B cell (primary cell): ENCODE measurements around the gene TPK1. TPM values are rescaled to one million over a fixed set of nuclear protein-coding genes. Genes with fewer than 3 reads are reported as not detected.

Source experiments
- ATAC-seq: fragments of 200-7000 bp; cut with Tn5 transposase; one replicate; pipeline ENCODE4 v1.10.0; 2021; ENCODE audit warnings: low read depth, mild to moderate bottlenecking, moderate number of reproducible peaks, moderate library complexity
- CTCF ChIA-PET: fragments of 350-600 bp; sonication (Branson Sonifier 250); formaldehyde crosslinking; loops from one replicate; lab custom pipeline; 2021; ENCODE audit warnings: antibody characterized with exemption, inconsistent platforms; lab: Charles Lee
- POLR2A ChIA-PET: fragments of 350-600 bp; sonication (Branson Sonifier 250); formaldehyde crosslinking; loops from one replicate; lab custom pipeline; 2021; ENCODE audit warnings: antibody characterized with exemption; lab: Charles Lee
- DNase-seq: peaks from one replicate; pipeline ENCODE4 v3.0.0; 2013
- H2AFZ ChIP-seq: 2 replicates; pipeline ENCODE4 v1.6.1; 2012; ENCODE audit warnings: mild to moderate bottlenecking, low read depth, low read length; ENCODE audit not compliant: insufficient read depth, poor library complexity, severe bottlenecking
- H3K27ac ChIP-seq, 2 donors: 1 replicate in 1 of 2; 2 replicates in 1 of 2; pipeline ENCODE4 v1.5.1; 2012 to 2013; ENCODE audit warnings: low read length in 2 of 2, mild to moderate bottlenecking in 2 of 2, moderate library complexity in 1 of 2
- H3K27me3 ChIP-seq, 4 experiments: fragments of 200-600 bp in 1 of 4; sonication (generic) in 1 of 4; replicated peaks in 1 of 4; 1 replicate in 2 of 4; 2 replicates in 2 of 4; pipeline versions ENCODE4 v1.6.1 to v1.7.0; 2013 to 2016; ENCODE audit warnings: low read length in 3 of 4, mild to moderate bottlenecking in 2 of 4, mixed read lengths in 1 of 4, moderate library complexity in 1 of 4; ENCODE audit not compliant: insufficient read depth in 4 of 4, control insufficient read depth in 3 of 4; ENCODE audit errors: control extremely low read depth in 1 of 4
- H3K36me3 ChIP-seq, 2 experiments: replicated peaks in 1 of 2; 1 replicate in 1 of 2; 2 replicates in 1 of 2; pipeline versions ENCODE4 v1.6.1 to v1.7.1; 2013; ENCODE audit warnings: low read length in 1 of 2; ENCODE audit not compliant: insufficient read depth in 2 of 2, control insufficient read depth in 1 of 2; ENCODE audit errors: control extremely low read depth in 1 of 2, extremely low read depth in 1 of 2
- H3K4me1 ChIP-seq, 2 donors: fragments of 200-600 bp in 1 of 2; sonication (generic) in 1 of 2; 1 replicate in 1 of 2; 2 replicates in 1 of 2; pipeline versions ENCODE4 v1.5.1 to v1.6.1; 2013 to 2017; ENCODE audit warnings: low read length in 2 of 2; ENCODE audit not compliant: control insufficient read depth in 2 of 2, insufficient read depth in 2 of 2
- H3K4me2 ChIP-seq: replicated peaks from 2 replicates; pipeline ENCODE3; 2012; ENCODE audit warnings: mild to moderate bottlenecking, low read depth, low read length; ENCODE audit not compliant: poor library complexity, severe bottlenecking
- H3K4me3 ChIP-seq, 5 experiments: fragments of 200-600 bp in 1 of 5; sonication (generic) in 1 of 5; 1 replicate in 3 of 5; 2 replicates in 2 of 5; pipeline versions ENCODE4 v1.5.1 to v1.7.0; 2011 to 2016; ENCODE audit warnings: low read length in 4 of 5, mild to moderate bottlenecking in 4 of 5, low read depth in 2 of 5, control low read depth in 1 of 5, moderate library complexity in 1 of 5; ENCODE audit not compliant: insufficient read depth in 1 of 5; ENCODE audit errors: control extremely low read depth in 1 of 5, extremely low read depth in 1 of 5
- H3K79me2 ChIP-seq: fragments of 200-600 bp; sonication (generic); one replicate; pipeline ENCODE4 v1.6.0; 2016; ENCODE audit warnings: low read length; ENCODE audit not compliant: control insufficient read depth, insufficient read depth
- H3K9ac ChIP-seq: fragments of 200-600 bp; sonication (generic); 2 replicates; pipeline ENCODE4 v1.6.1; 2017; ENCODE audit warnings: mild to moderate bottlenecking, low read length, moderate library complexity
- H3K9me3 ChIP-seq, 3 donors: one replicate each; pipeline versions ENCODE4 v1.6.1 to v1.7.1; 2013; ENCODE audit warnings: low read length in 2 of 3; ENCODE audit not compliant: control insufficient read depth in 2 of 3, insufficient read depth in 1 of 3; ENCODE audit errors: control extremely low read depth in 1 of 3
- H4K20me1 ChIP-seq: 2 replicates; pipeline ENCODE4 v1.6.0; 2012; ENCODE audit warnings: mild to moderate bottlenecking, low read length; ENCODE audit not compliant: insufficient read depth, control insufficient read depth, poor library complexity, severe bottlenecking
- H3K27ac Mint-ChIP-seq: one replicate; pipeline ENCODE4 v1.8.0; 2021; ENCODE audit warnings: mixed read lengths
- H3K27me3 Mint-ChIP-seq: one replicate; pipeline ENCODE4 v1.8.0; 2021; ENCODE audit warnings: mixed read lengths
- H3K4me1 Mint-ChIP-seq: one replicate; pipeline ENCODE4 v1.8.0; 2021; ENCODE audit warnings: mixed read lengths
- H3K4me3 Mint-ChIP-seq: one replicate; pipeline ENCODE4 v1.8.0; 2021; ENCODE audit warnings: mixed read lengths
- H3K9me3 Mint-ChIP-seq: one replicate; pipeline ENCODE4 v1.8.0; 2022; ENCODE audit warnings: mixed read lengths; ENCODE audit not compliant: insufficient read depth
- EZH2 ChIP-seq: IDR thresholded peaks from 2 replicates; pipeline ENCODE4 v1.6.1; 2012; ENCODE audit warnings: borderline replicate concordance, low read depth, mild to moderate bottlenecking, moderate library complexity, low read length; ENCODE audit not compliant: insufficient read depth, poor library complexity, severe bottlenecking
- WGBS: methylation state at CpG from one replicate; pipeline ENCODE4 v1.1.5; 2013; ENCODE audit warnings: missing lambda C conversion rate; ENCODE audit not compliant: insufficient coverage; 5-methylcytosine and 5-hydroxymethylcytosine counted together
- intact Hi-C: fragments of 100-400 bp; cut with micrococcal nuclease; formaldehyde crosslinking; loops from one replicate; pipeline ENCODE4 v1.10.0; 2022
- polyA plus RNA-seq: library from polyadenylated mRNA; depleted of rRNA; stranded (reverse); fragments of >200 nt; gene quantifications from 2 replicates; pipeline ENCODE4 v1.2.3, GENCODE V29; 2012
- total RNA-seq, 2 donors: library from RNA; stranded (reverse); fragments of 120-200 nt in 1 of 2; gene quantifications; 1 replicate in 1 of 2; 2 replicates in 1 of 2; pipeline versions ENCODE4 v1.2.3 to v1.2.4, GENCODE V29; 2013 to 2022
- TF ChIP-seq, protein P1 (sequence below): fragments of 200-600 bp; IDR thresholded peaks from one replicate; pipeline ENCODE4 v1.8.0; 2022; ENCODE audit warnings: antibody characterized with exemption, mild to moderate bottlenecking

Gene TPK1
- total and polyA plus RNA-seq, 2 donors (not counting 1 experiment from before 2014, with no cell fraction given), result 13.7 to 26.4 TPM

DNA sequence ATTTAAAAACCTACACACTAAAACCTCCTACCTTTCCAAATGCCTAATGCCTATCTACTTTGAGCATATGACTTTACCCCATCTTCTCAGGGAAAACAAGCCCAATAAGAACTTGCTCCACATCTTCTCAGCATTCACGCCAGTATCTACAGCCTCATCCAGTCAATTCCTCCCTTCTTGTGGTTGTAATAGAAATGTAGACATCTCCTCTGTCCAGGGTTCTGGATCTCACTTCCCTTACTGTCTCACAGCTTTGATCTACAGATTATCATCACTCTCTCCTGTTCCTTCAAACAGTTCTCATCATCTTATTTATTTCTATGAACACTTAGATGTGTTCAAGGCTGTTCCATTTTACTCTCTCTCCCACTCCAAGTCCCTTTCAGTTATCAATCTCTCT, 361.9 kb downstream of the TPK1 start:
- H3K4me3 Mint-ChIP-seq, result no peak overlapping the region
- Histone ChIP-seq H3K4me2 (no peak overlapping the region), H2AFZ (no peak overlapping the region), H3K9ac (no peak overlapping the region), H3K4me1 (peaks cover 14 to 18% of the 10 kb centered on the region in 2 donors), H3K9me3 (no peaks in the 10 kb centered on the region), H3K4me3 (no peak overlapping the region), H3K27me3 (no peaks in the 10 kb centered on the region), H3K36me3 (no peaks in the 10 kb centered on the region), H3K79me2 (no peaks in the 10 kb centered on the region), H4K20me1 (no peaks in the 10 kb centered on the region), H3K27ac (no peak overlapping the region)
- WGBS, result no CpG with 5 or more reads among the region's 1 CpG
- ChIA-PET POLR2A (no interaction called here), CTCF (no interaction called here)
- DNase-seq, result no peak
- ATAC-seq, result no peak
- peaks cover 31% of the 10 kb centered on the region for H3K4me1 Mint-ChIP-seq
- TF ChIP-seq, protein P1, sequence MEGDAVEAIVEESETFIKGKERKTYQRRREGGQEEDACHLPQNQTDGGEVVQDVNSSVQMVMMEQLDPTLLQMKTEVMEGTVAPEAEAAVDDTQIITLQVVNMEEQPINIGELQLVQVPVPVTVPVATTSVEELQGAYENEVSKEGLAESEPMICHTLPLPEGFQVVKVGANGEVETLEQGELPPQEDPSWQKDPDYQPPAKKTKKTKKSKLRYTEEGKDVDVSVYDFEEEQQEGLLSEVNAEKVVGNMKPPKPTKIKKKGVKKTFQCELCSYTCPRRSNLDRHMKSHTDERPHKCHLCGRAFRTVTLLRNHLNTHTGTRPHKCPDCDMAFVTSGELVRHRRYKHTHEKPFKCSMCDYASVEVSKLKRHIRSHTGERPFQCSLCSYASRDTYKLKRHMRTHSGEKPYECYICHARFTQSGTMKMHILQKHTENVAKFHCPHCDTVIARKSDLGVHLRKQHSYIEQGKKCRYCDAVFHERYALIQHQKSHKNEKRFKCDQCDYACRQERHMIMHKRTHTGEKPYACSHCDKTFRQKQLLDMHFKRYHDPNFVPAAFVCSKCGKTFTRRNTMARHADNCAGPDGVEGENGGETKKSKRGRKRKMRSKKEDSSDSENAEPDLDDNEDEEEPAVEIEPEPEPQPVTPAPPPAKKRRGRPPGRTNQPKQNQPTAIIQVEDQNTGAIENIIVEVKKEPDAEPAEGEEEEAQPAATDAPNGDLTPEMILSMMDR, result no peak
- no peak for TF ChIP-seq EZH2
- no peaks in the 10 kb centered on the region for H3K9me3 Mint-ChIP-seq
- H3K27me3 Mint-ChIP-seq, result no peaks in the 10 kb centered on the region
- intact Hi-C loops, result no loop called here
- no peak overlapping the region for H3K27ac Mint-ChIP-seq

DNA sequence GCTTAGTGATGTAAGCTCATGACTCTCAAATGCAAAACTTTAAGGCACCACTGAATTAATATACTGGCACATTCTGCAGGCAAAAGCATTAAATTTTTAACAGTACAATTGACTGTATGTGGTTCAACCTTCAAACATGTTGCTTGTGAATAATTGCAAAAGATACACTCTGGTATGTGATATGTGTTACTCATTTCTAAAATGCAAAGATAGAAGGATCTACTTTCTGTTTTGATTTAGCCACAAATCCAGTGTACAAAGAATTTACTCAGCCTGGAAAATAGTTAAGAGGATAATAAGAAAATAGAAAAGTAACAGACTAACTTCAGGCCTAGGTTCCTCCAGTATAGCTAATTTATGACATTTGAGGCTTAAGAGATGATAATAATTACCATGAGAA, 365.8 kb downstream of the TPK1 start:
- Histone ChIP-seq H3K79me2 (no peaks in the 10 kb centered on the region), H3K27me3 (no peaks in the 10 kb centered on the region), H2AFZ (no peak overlapping the region), H3K4me3 (no peak overlapping the region), H3K4me2 (no peak overlapping the region), H3K9ac (no peak overlapping the region), H3K27ac (no peak overlapping the region), H4K20me1 (no peaks in the 10 kb centered on the region), H3K36me3 (no peaks in the 10 kb centered on the region), H3K4me1 (peaks cover 9 to 11% of the 10 kb centered on the region in 2 donors), H3K9me3 (peaks cover 0 to 5% (median 0%) of the 10 kb centered on the region in 3 donors)
- CTCF ChIA-PET, result no interaction called here
- Mint-ChIP-seq H3K4me1 (peaks cover 21% of the 10 kb centered on the region), H3K27me3 (no peaks in the 10 kb centered on the region), H3K9me3 (peaks cover 2% of the 10 kb centered on the region), H3K27ac (no peak overlapping the region), H3K4me3 (no peak overlapping the region)
- intact Hi-C loops, result no loop called here
- POLR2A ChIA-PET, result no interaction called here
- no peak for ATAC-seq
- TF ChIP-seq EZH2, result no peak
- TF ChIP-seq, protein P1, result no peak
- no peak for DNase-seq
